HCT116 (cell line): ENCODE results near the gene CDKL2.

ENCODE experiments used
- CEBPB ChIP-seq: IDR thresholded peaks from 2 replicates; pipeline ENCODE4 v1.6.1; 2012; ENCODE audit warnings: low read depth
- EZH2phosphoT487 ChIP-seq: fragments of 200-600 bp; IDR thresholded peaks from 2 replicates; pipeline ENCODE4 v1.6.1; 2018; ENCODE audit warnings: antibody characterized with exemption, borderline replicate concordance
- JUND ChIP-seq: IDR thresholded peaks from 2 replicates; pipeline ENCODE4 v1.6.1; 2012
- POLR2A ChIP-seq: IDR thresholded peaks from 2 replicates; pipeline ENCODE4 v1.7.0; 2011; ENCODE audit warnings: borderline replicate concordance; ENCODE audit not compliant: insufficient read depth, insufficient read length; ENCODE audit errors: extremely low read depth
- POLR2AphosphoS5 ChIP-seq: IDR thresholded peaks from 2 replicates; pipeline ENCODE4 v1.6.1; 2011; ENCODE audit warnings: mild to moderate bottlenecking, low read depth, low read length, moderate library complexity
- RAD21 ChIP-seq: IDR thresholded peaks from 2 replicates; pipeline ENCODE4 v1.6.1; 2012; ENCODE audit warnings: low read depth, mild to moderate bottlenecking
- SIN3A ChIP-seq: IDR thresholded peaks from 2 replicates; pipeline ENCODE4 v1.6.1; 2012; ENCODE audit warnings: low read depth
- SP1 ChIP-seq: IDR thresholded peaks from 2 replicates; pipeline ENCODE4 v1.6.1; 2012; ENCODE audit warnings: low read depth
- YY1 ChIP-seq: IDR thresholded peaks from 2 replicates; pipeline ENCODE4 v1.6.1; 2011; ENCODE audit warnings: low read length, low read depth, moderate library complexity, mild to moderate bottlenecking; ENCODE audit not compliant: insufficient replicate concordance; ENCODE audit errors: extremely low read depth
- ZNF274 ChIP-seq: fragments of 200-500 bp; sonication (Bioruptor generic); IDR thresholded peaks from 2 replicates; pipeline ENCODE4 v1.6.1; 2014; ENCODE audit warnings: mild to moderate bottlenecking, low read depth, low read length, inconsistent platforms
- TF ChIP-seq, protein P1 (sequence below), 3 experiments: fragments of 200-600 bp in 1 of 3; sonication (generic) in 1 of 3; IDR thresholded peaks in 2 of 3; conservative IDR thresholded peaks in 1 of 3; 2 replicates each; pipeline ENCODE4 v1.5.1; 2012 to 2017; ENCODE audit warnings: low read depth in 2 of 3, low read length in 2 of 3, antibody characterized with exemption in 1 of 3, borderline replicate concordance in 1 of 3, control low read depth in 1 of 3, mild to moderate bottlenecking in 1 of 3, mixed read lengths in 1 of 3, mixed run types in 1 of 3, moderate library complexity in 1 of 3; ENCODE audit not compliant: insufficient read depth in 1 of 3
- TF ChIP-seq, protein P2 (sequence below): IDR thresholded peaks from 2 replicates; pipeline ENCODE4 v1.6.1; 2012

DNA sequence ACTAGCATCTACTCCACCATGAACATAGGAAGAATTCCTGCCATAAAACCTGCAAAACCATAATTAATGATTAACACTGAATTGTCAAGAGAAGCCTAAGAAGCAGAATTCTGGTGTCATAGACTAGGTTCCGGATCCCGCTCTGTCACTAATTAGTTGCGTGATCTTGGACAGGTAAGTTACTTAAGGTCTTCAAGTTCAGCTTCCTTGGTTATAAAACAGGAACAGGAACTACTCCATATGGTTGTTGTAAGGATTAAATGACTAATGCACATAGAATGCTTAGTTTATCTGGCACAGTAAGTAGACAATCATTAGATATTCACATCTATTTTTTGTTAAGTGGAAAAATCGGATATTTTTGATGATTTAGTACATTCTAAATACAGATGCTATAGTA is 28.5 kb upstream of the CDKL2 start:
- TF ChIP-seq, protein P1, sequence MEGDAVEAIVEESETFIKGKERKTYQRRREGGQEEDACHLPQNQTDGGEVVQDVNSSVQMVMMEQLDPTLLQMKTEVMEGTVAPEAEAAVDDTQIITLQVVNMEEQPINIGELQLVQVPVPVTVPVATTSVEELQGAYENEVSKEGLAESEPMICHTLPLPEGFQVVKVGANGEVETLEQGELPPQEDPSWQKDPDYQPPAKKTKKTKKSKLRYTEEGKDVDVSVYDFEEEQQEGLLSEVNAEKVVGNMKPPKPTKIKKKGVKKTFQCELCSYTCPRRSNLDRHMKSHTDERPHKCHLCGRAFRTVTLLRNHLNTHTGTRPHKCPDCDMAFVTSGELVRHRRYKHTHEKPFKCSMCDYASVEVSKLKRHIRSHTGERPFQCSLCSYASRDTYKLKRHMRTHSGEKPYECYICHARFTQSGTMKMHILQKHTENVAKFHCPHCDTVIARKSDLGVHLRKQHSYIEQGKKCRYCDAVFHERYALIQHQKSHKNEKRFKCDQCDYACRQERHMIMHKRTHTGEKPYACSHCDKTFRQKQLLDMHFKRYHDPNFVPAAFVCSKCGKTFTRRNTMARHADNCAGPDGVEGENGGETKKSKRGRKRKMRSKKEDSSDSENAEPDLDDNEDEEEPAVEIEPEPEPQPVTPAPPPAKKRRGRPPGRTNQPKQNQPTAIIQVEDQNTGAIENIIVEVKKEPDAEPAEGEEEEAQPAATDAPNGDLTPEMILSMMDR (IDR thresholded peaks at IDR 0.05 in 2 of 3, conservative IDR thresholded peaks at IDR 0.05 in 1 of 3; ENCODE audit: borderline replicate concordance in 1 of 3, insufficient read depth in 1 of 3, low read depth in 2 of 3, low read length in 2 of 3) = no peak
- TF ChIP-seq POLR2A (no peak), POLR2AphosphoS5 (no peak), EZH2phosphoT487 (no peak), ZNF274 (no peak), JUND (no peak), RAD21 (no peak), CEBPB (no peak), SIN3A (no peak), SP1 (no peak), YY1 (no peak)
- TF ChIP-seq, protein P2, sequence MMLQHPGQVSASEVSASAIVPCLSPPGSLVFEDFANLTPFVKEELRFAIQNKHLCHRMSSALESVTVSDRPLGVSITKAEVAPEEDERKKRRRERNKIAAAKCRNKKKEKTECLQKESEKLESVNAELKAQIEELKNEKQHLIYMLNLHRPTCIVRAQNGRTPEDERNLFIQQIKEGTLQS = no peak
